IPS-15b (cell line): ENCODE measurements around the gene SQSTM1.

Experiments
- H3K27me3 ChIP-seq: one replicate; pipeline ENCODE4 v1.6.1; 2013; ENCODE audit warnings: low read length; ENCODE audit not compliant: control insufficient read depth, insufficient read depth
- H3K36me3 ChIP-seq: one replicate; pipeline ENCODE4 v1.6.1; 2013; ENCODE audit warnings: low read length; ENCODE audit not compliant: control insufficient read depth, insufficient read depth
- H3K4me1 ChIP-seq: one replicate; pipeline ENCODE4 v1.6.1; 2013; ENCODE audit warnings: mild to moderate bottlenecking, low read length; ENCODE audit not compliant: control insufficient read depth, insufficient read depth
- H3K4me3 ChIP-seq: one replicate; pipeline ENCODE4 v1.5.1; 2013; ENCODE audit warnings: low read depth, low read length
- H3K9ac ChIP-seq: one replicate; pipeline ENCODE4 v1.6.1; 2013; ENCODE audit warnings: low read depth, mild to moderate bottlenecking, low read length
- H3K9me3 ChIP-seq: one replicate; pipeline ENCODE4 v1.6.1; 2013; ENCODE audit warnings: mild to moderate bottlenecking, low read length; ENCODE audit not compliant: control insufficient read depth, insufficient read depth

Gene SQSTM1

DNA sequence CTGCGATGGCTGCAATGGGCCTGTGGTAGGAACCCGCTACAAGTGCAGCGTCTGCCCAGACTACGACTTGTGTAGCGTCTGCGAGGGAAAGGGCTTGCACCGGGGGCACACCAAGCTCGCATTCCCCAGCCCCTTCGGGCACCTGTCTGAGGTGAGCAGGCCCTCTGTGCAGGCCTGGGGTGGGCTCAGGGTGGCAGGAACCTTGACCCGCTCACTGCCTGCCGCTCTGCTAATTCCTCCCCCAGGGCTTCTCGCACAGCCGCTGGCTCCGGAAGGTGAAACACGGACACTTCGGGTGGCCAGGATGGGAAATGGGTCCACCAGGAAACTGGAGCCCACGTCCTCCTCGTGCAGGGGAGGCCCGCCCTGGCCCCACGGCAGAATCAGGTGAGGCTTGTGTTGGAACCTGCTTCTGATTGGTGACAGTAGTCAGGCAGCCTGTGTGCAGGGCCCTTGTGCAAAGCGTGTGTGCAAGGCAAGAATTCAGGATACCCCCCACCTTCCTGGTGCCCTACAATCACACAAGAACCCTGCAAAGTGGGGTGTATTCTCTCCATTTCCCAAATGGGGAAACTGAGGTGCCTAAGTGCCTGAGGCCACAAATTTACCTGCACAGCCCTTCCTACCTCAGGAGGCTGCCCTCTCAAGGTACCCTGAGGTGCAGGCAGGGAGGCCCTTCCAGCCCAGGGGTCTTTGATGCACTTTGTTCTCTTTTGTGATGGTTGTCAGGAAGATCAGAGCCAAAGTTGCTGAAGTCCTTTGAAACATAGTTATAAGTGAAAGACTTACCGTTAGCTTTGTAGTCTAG lies 3.4 kb downstream of the SQSTM1 start:
- Histone ChIP-seq H3K36me3 (peaks cover 46% of the 10 kb centered on the region), H3K9me3 (no peaks in the 10 kb centered on the region), H3K4me1 (peaks cover 20% of the 10 kb centered on the region), H3K27me3 (no peaks in the 10 kb centered on the region), H3K9ac (no peak overlapping the region), H3K4me3 (no peak overlapping the region)

DNA sequence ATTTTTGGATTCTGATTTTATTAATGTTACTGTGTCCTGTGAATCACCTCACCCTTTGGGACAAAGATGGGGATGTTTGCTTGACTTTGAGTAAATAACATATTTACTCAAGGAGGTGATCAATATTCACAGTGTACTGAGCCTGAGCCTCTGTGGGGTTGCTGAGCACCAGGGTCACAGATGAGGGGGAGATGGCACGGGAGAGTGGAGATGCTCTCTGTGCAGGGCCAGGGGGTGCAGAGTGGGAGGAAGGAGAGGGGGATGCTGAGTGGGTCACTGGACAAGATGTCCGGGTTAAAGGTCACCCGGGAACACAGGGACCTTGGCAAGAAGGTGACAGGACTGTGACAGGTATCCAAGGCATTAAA lies 4.0 kb downstream of the SQSTM1 start:
- Histone ChIP-seq H3K9ac (no peak overlapping the region), H3K9me3 (no peaks in the 10 kb centered on the region), H3K27me3 (no peaks in the 10 kb centered on the region), H3K36me3 (peaks cover 46% of the 10 kb centered on the region), H3K4me3 (no peak overlapping the region), H3K4me1 (peaks cover 17% of the 10 kb centered on the region)

GRCh38 chr5:179825655-179826182 lies 5.0 kb downstream of the SQSTM1 start:
- Histone ChIP-seq H3K9ac (no peak overlapping the region), H3K27me3 (no peaks in the 10 kb centered on the region), H3K4me3 (no peak overlapping the region), H3K36me3 (peaks cover 47% of the 10 kb centered on the region), H3K9me3 (no peaks in the 10 kb centered on the region), H3K4me1 (peaks cover 10% of the 10 kb centered on the region)

DNA sequence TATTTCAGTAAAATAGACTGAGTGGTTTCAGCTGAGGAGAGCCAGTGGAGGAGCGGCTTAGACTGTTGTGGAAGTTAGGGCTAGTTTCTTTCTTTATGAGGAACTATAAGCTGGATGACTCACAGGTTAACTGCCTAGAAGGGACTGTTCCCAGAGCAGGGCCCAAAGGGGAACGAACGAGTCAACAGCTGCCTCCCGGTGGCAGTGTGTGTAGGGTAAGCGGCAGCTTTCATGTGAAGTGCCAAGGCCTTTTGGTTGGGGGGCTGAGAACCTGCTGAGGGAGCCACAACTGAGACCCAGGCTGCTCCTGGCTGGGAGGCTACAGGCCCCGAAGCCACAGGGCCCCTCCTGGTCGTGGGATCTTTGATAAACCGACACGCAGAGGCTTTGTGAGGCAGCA lies 7.0 kb downstream of the SQSTM1 start:
- H3K36me3 ChIP-seq: peaks cover 59% of the 10 kb centered on the region
- no peak overlapping the region for H3K4me3 ChIP-seq
- no peaks in the 10 kb centered on the region for H3K9me3 ChIP-seq
- no peaks in the 10 kb centered on the region for H3K27me3 ChIP-seq
- peaks cover 9% of the 10 kb centered on the region for H3K4me1 ChIP-seq
- H3K9ac ChIP-seq: no peak overlapping the region

- Histone ChIP-seq H3K36me3 (peaks cover 59% of the 10 kb centered on the region), H3K4me3 (no peak overlapping the region)
Observed at GRCh38 chr5:179828756-179829421, 8.2 kb downstream of the SQSTM1 start.

DNA sequence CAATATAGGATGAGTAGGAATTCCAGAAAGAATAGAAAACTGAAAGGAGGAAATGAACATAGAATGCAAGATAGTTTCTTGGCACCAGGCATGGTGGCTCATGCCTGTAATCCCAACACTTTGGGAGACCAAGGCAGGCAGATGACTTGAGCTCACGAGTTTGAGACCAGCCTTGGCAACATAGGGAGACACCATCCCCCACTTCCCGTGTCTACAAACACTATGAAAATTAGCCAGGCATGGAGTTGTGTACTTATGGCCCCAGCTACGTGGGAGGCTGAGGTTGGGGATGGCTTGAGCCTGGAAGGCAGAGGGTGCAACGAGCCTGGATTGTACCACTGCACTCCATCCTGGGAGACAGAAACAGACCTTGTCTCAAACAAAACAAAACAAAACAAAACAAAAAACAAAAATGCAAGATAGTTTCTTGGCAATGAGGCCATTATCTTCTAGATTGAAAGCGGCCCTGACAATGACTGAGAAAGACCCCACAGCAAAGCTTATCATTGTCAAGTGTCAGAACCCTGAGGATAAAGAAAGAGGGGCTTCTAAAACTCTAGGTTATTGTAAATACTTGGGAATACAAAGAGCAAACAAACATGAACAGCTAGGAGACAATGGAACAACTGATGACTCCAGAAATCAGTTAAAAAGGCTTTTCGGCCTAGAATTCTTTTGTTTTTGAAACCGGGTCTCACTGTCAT lies 9.2 kb downstream of the SQSTM1 start:
- Histone ChIP-seq H3K36me3 (peaks cover 52% of the 10 kb centered on the region), H3K27me3 (no peaks in the 10 kb centered on the region), H3K9me3 (no peaks in the 10 kb centered on the region), H3K9ac (no peak overlapping the region), H3K4me3 (no peak overlapping the region), H3K4me1 (peaks cover 5% of the 10 kb centered on the region)

More at GRCh38 chr5:179828756-179829421, 8.2 kb downstream of the SQSTM1 start:
- H3K9ac ChIP-seq: no peak overlapping the region
- H3K4me1 ChIP-seq: peaks cover 5% of the 10 kb centered on the region
- no peaks in the 10 kb centered on the region for H3K27me3 ChIP-seq
- no peaks in the 10 kb centered on the region for H3K9me3 ChIP-seq

DNA sequence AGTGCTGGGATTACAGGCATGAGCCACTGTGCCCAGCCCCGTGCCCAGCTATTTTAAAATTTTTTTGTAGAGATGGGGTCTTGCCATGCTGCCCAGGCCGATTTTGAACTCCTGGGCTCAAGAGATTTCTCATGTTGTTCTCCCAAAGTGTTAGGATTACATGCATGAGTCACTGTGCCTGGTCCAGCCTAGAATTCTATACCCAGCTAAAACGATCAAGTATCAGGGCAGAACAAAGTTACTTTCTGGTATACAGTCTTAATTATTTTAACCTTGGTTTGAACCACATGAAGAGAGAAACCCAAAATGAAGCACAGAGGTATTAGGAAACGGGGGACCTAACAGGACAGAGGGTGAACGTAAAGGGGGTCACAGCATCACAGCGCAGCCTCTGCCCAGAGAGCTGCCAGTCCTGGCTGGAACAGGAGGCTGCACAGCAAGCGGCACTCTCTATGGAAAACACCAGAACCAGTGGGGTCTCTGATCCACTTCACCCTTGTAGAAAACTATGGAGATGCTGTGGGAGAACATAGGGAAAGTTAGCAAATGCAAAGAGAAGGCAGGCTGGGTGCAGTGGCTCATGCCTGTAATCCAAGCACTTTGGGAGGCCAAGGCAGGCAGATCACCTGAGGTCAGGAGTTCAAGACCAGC lies 10.2 kb downstream of the SQSTM1 start:
- no peaks in the 10 kb centered on the region for H3K27me3 ChIP-seq
- H3K4me3 ChIP-seq: no peak overlapping the region
- peaks cover 42% of the 10 kb centered on the region for H3K36me3 ChIP-seq
- H3K9me3 ChIP-seq: no peaks in the 10 kb centered on the region
- H3K9ac ChIP-seq: no peak overlapping the region
- H3K4me1 ChIP-seq: peaks cover 5% of the 10 kb centered on the region

DNA sequence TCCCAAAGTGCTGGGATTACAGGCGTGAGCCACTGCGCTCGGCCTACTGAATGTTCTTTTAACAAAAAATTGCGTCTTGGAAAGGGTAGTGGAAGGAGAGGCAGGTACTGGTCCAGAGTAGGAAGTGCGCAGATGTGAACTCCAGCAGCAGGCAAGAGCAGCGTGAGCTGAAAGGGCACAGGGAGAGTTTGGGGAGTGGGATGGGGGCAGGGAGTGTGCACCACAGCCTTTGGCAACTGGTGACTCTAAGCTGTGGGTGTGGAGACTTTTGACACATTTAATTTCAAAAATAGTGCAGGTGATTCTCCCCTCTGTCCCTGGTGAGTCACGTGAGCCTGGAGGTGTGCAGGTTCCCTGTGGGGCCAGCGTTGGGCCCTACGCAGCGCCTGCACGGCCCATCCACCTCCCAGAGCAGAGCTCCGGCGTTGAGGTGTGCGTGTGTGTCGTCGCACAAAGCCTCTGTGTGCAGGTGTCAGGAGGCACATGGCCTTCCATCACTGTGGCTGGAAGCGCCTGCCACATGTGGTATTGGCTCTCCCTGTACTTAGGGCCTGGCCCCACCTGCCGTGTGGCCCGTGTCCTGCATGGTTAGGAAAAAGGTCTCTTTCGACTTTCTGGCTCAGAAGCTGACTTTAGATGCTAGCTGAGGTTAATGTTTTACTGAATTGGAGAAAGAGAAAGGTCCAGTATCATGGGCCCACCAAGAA lies 11.5 kb downstream of the SQSTM1 start:
- H3K4me1 ChIP-seq: peaks cover 5% of the 10 kb centered on the region
- no peak overlapping the region for H3K4me3 ChIP-seq
- no peak overlapping the region for H3K9ac ChIP-seq
- H3K36me3 ChIP-seq: peaks cover 48% of the 10 kb centered on the region
- H3K9me3 ChIP-seq: no peaks in the 10 kb centered on the region
- no peaks in the 10 kb centered on the region for H3K27me3 ChIP-seq

- Histone ChIP-seq H3K4me1 (peaks cover 5% of the 10 kb centered on the region), H3K27me3 (no peaks in the 10 kb centered on the region), H3K4me3 (no peak overlapping the region), H3K9ac (no peak overlapping the region), H3K9me3 (no peaks in the 10 kb centered on the region), H3K36me3 (peaks cover 57% of the 10 kb centered on the region)
Observed at GRCh38 chr5:179833056-179833708, 12.5 kb downstream of the SQSTM1 start.

DNA sequence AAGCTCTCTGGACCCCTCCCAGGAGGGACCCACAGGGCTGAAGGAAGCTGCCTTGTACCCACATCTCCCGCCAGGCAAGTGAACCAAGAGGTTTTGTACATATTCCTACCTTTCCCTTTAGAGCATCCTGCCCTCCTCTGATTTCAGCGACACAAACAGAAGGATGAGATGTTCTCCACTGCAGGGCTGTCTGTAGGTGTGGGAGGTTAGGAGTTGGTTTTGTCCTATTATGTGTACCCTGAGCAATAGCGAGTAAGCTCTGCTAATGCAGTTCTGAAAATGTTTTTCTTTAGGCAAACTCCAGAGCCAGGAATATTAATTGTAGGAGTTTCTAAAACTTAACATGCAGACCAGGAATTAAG lies 13.0 kb downstream of the SQSTM1 start:
- H3K4me1 ChIP-seq: peaks cover 4% of the 10 kb centered on the region
- no peak overlapping the region for H3K9ac ChIP-seq
- no peak overlapping the region for H3K4me3 ChIP-seq
- H3K27me3 ChIP-seq: no peaks in the 10 kb centered on the region
- H3K9me3 ChIP-seq: no peaks in the 10 kb centered on the region
- peaks cover 56% of the 10 kb centered on the region for H3K36me3 ChIP-seq
